BJ (cell line): ENCODE measurements around the gene ARHGAP18. TPM values are rescaled to one million over a fixed set of nuclear protein-coding genes. Genes with fewer than 3 reads are reported as not detected.

Experiments
- CTCF ChIA-PET: fragments of 350-600 bp; formaldehyde crosslinking; extraction: SDS; loops from one replicate; lab custom pipeline; 2021; ENCODE audit warnings: antibody characterized with exemption, inconsistent platforms; lab: Yijun Ruan, JAX
- POLR2A ChIA-PET: fragments of 300-600 bp; sonication (Branson Sonifier 250); formaldehyde crosslinking; extraction: SDS; loops from one replicate; lab custom pipeline; 2021; ENCODE audit warnings: antibody characterized with exemption; lab: Charles Lee
- DNase-seq: peaks from one replicate; pipeline ENCODE4 v3.0.0-alpha.2; 2011; ENCODE audit warnings: low read depth
- H3K27me3 ChIP-seq: 2 replicates; pipeline ENCODE4 v1.6.0; 2011; ENCODE audit warnings: low read length; ENCODE audit not compliant: control insufficient read depth, insufficient read depth
- H3K36me3 ChIP-seq: 2 replicates; pipeline ENCODE4 v1.5.1; 2011; ENCODE audit warnings: low read length; ENCODE audit not compliant: control insufficient read depth, insufficient read depth
- H3K4me3 ChIP-seq: 2 replicates; pipeline ENCODE4 v1.5.1; 2011; ENCODE audit warnings: low read depth, mild to moderate bottlenecking, control low read depth, low read length
- polyA plus RNA-seq: library from polyadenylated mRNA; depleted of rRNA; stranded (reverse); fragments of >200 nt; gene quantifications from 2 replicates; pipeline ENCODE4 v1.2.3, GENCODE V29; 2011
- TF ChIP-seq, protein P1 (sequence below): IDR thresholded peaks from 2 replicates; pipeline ENCODE4 v1.5.1; 2011; ENCODE audit warnings: low read depth, mild to moderate bottlenecking, control low read depth, inconsistent platforms, low read length, moderate library complexity; ENCODE audit not compliant: insufficient read depth

The ARHGAP18 gene
- polyA plus RNA-seq, 1 experiment, result 9.8 TPM

DNA sequence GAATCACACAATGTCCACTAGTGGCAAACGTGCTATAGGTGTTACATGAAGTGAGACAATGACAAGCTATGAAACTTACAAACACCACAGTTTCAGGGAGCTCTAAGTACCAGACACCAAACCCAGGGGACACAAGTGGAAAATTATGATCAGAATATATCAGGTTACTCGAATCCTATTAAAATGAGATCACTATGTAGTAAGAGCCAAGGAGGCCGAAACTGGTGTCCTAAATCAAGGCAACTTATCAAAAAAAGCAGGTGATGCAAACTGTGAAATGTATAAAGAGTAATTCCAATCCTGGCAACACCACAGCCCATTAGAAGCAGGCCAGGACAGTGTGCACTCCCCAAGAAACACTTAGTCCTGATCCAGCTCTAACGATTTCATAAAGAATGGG lies 100.3 kb downstream of the ARHGAP18 start:
- ChIA-PET CTCF (interaction anchor here (0.8 to 1.6 kb wide), 3 partner anchors 9 to 52 kb away, joined by 3 to 8 read pairs (median 5); no protein-coding TSS in a partner anchor), POLR2A (interaction anchor here (0.7 kb wide), 1 partner anchor 578 kb away, joined by 3 read pairs; no protein-coding TSS in a partner anchor)
- Histone ChIP-seq H3K27me3 (no peaks in the 10 kb centered on the region), H3K4me3 (no peak overlapping the region), H3K36me3 (no peaks in the 10 kb centered on the region; the same call in 1 of the 2 replicates)
- TF ChIP-seq, protein P1, sequence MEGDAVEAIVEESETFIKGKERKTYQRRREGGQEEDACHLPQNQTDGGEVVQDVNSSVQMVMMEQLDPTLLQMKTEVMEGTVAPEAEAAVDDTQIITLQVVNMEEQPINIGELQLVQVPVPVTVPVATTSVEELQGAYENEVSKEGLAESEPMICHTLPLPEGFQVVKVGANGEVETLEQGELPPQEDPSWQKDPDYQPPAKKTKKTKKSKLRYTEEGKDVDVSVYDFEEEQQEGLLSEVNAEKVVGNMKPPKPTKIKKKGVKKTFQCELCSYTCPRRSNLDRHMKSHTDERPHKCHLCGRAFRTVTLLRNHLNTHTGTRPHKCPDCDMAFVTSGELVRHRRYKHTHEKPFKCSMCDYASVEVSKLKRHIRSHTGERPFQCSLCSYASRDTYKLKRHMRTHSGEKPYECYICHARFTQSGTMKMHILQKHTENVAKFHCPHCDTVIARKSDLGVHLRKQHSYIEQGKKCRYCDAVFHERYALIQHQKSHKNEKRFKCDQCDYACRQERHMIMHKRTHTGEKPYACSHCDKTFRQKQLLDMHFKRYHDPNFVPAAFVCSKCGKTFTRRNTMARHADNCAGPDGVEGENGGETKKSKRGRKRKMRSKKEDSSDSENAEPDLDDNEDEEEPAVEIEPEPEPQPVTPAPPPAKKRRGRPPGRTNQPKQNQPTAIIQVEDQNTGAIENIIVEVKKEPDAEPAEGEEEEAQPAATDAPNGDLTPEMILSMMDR, result no peak
- DNase-seq, result no peak

DNA sequence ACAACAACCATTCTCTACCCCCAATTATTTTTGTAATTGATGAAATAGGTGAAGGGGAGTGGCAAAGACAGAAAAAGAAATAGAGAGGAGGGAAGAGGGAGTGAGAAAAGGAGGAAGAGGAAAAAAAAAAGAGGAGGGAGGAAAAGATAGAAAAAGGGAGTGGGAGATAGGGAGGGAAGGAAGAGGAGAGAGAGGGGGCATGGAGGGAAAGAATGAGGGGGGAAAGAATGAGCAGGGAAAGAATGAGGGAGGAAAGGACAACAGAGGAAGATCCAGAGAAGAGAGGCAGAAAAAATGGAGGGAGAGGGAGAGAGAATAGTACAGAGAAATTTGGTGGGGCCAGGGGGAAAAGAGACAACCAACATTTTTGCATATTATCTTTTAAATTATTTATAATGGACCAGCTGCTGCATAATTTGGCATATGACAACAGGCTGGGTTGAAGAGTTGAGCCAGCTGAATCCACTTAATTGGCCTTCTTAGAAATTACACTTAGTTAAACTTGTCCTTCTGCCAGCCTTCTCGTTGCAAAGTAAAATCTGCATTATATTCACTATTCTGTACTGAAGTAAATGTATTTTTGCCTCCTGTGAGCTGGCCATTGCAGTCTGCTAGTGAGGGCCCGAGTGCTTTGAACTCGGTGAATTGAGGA lies 101.0 kb downstream of the ARHGAP18 start:
- CTCF ChIA-PET, result interaction anchor here (0.8 to 1.6 kb wide), 3 partner anchors 9 to 52 kb away, joined by 3 to 8 read pairs (median 5); no protein-coding TSS in a partner anchor
- Histone ChIP-seq H3K36me3 (no peaks in the 10 kb centered on the region; the same call in 1 of the 2 replicates), H3K27me3 (no peaks in the 10 kb centered on the region), H3K4me3 (no peak overlapping the region)
- TF ChIP-seq, protein P1, result no peak
- POLR2A ChIA-PET, result interaction anchor here (0.7 kb wide), 1 partner anchor 578 kb away, joined by 3 read pairs; no protein-coding TSS in a partner anchor
- no peak for DNase-seq

DNA sequence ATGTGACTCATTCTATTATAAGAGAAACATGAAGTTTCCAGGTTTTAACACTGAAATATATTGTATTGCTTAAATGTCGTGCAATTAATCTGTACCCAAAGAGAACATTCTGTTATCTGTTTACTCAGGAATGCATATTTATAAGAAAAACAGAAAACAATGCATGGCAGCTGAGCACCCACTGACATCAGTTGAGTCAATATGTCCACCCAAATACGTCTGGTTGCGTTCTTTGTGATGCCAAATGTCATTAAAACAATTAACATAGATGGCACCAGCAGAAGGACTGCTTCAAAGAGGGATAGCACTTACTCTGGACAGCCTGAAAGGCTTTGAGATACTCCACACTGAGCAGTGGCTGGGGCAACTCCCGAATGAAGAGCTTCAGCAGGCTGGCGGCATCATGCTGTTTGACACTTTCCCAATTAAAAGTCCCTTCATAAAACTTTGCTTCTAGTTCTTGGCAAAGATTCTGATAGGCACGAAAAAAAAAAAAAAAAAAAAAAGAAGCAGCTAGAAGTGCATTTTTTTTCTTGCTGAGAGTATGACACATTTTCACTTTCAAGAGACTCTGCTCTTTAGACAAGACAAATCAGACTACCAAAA lies 102.3 kb downstream of the ARHGAP18 start:
- ChIA-PET CTCF (interaction anchor here (2.0 kb wide), 1 partner anchor 10 kb away, joined by 7 read pairs; no protein-coding TSS in a partner anchor), POLR2A (interaction anchor here (0.6 kb wide), 1 partner anchor 110 kb away, joined by 9 read pairs; no protein-coding TSS in a partner anchor)
- Histone ChIP-seq H3K27me3 (no peaks in the 10 kb centered on the region), H3K36me3 (peaks cover 2% of the 10 kb centered on the region; the same call in 1 of the 2 replicates), H3K4me3 (no peak overlapping the region)
- DNase-seq, result no peak
- TF ChIP-seq, protein P1, result no peak

DNA sequence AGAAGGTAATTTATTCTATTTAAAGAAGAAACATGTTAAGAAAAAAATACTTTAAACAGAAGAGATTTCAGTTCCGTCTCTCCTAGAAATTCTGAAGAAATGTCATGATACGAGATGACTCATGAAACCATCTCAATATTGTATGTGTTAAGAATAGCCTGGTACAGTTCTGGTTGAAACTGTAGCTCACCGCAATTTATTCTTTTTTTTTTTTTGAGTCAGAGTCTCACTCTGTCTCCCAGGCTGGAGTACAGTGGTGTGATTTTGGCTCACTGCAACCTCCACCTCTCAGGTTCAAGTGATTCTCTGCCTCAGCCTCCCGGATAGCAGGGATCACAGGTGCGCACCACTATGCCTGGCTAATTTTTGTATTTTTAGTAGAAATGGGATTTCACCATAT lies 103.3 kb downstream of the ARHGAP18 start:
- TF ChIP-seq, protein P1, result no peak
- POLR2A ChIA-PET, result no interaction called here
- no peaks in the 10 kb centered on the region for H3K27me3 ChIP-seq
- no peak overlapping the region for H3K4me3 ChIP-seq
- peaks cover 2% of the 10 kb centered on the region; the same call in 1 of the 2 replicates for H3K36me3 ChIP-seq
- no peak for DNase-seq
- CTCF ChIA-PET, result interaction anchor here (1.0 to 2.0 kb wide), 2 partner anchors 9 to 143 kb away, joined by 4 to 7 read pairs; no protein-coding TSS in a partner anchor

DNA sequence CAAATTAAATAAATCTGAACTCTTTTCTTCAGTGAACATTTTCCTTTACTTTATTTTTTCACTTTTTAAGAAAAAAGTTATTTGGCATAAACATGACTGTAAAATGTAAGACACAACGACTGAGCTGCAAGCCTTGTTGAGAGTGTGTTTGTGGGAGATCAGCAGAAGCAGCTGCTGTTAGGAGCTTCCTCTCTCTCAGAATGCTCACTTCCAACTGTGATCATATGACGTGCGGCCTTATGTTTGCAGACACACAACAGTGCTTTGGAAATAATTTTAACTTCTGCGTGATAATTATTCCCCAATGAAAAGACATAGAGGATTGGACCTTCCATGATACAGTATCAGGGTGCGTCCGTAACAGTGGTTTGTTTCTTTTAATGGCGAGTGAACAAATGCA lies 104.0 kb downstream of the ARHGAP18 start:
- TF ChIP-seq, protein P1, result no peak
- peaks cover 2% of the 10 kb centered on the region; the same call in 1 of the 2 replicates for H3K36me3 ChIP-seq
- H3K4me3 ChIP-seq, result no peak overlapping the region
- H3K27me3 ChIP-seq, result no peaks in the 10 kb centered on the region
- POLR2A ChIA-PET, result no interaction called here
- CTCF ChIA-PET, result interaction anchor here (1.0 kb wide), 1 partner anchor 144 kb away, joined by 4 read pairs; no protein-coding TSS in a partner anchor
- no peak for DNase-seq
